Measurements from ENCODE around the gene ATL3.
"Not testable (repeated sequence)": the region's sequence is repeated elsewhere in the genome, so short reads cannot be mapped to it uniquely, and the experiment has no call there.

ATL3 gene

DNA sequence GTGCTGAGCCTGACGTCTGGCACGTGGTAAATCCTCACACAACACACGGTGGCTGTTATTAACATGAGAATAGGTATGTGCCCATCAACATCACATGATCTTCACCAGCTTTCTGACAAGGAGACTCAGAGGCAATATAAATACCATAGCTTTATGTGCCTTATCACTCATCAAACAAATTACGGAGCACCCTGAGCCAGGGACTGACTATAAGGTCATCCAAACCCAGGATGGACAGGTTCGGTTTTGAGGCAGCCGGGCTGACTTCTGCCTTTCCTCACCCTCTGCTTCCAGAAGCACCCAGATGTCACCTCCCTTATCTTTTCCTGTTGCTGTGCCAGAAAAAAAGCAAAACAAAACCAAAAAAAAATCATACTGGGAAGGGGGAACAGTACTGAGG, 51.2 kb downstream of the ATL3 start:
- DNase-seq: no peak

DNA sequence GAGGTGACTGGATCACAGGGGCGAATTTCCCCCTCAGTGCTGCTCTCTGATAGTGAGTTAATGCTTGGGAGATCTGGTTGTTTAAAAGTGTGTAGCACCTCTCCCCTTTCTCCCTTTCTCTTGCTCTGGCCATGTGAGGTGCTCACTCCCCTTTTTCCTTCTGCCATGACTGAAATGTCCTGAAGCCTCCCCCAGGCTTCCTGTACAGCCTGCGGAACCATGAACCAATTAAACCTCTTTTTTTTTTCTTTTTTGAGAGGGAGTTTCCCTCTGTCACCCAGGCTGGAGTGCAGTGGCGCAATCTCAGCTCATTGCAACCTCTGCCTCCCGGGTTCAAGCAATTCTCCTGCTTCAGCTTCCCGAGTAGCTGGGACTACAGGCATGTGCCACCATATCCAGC, 53.5 kb downstream of the ATL3 start:
- DNase-seq: not testable (repeated sequence)

DNA sequence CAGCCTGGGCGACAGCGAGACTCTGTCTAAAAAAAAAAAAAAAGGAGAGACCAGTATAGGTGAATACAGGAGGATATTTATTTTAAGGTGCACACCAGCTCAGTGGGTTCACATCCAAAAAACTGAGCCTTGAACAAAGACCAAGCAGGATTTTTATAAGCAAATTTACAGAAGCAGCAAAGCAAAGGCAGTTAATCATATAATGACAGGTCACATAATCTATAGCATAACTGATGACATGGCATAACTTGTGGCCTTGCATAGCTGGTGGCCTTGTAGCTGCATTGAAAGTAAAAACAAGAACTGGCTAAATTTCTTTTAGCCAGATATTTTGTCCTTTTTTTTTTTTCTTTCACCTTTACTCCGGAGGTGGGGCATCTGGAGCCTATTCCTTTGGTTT, 54.2 kb downstream of the ATL3 start:
- no peak for DNase-seq

DNA sequence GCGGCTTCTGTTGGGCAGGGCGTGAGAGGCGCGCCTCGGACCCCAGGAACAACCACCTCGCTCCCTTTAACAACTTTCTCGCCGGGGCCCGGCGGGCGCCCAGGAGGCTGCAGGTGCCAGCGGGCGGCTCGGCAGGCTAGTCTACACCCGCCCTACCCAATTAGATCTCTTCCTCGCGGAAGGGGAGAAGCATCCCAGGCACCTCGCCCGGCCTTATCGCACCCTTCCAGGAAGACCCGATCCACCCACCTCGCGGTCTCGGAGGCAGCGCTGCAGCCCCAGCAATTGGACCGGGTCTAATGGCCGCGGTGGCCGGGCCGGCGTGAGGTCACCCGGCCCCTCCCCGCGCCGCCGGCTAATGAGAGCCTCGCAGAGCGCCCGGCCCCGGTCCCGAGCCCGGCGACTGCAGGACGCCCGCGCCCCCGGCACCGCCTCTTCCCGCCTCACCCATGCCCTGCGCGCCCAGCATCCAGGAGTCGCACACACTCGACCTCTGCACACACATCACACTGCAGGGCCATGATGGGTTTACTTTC, 57.0 kb downstream of the ATL3 start, which contains the start of gene PLAAT3:
PLAAT3 (minus strand) TSS at position 298 of the 536 bp plus-strand sequence. CDS start 419 bp downstream, outside the sequence.
- peak; percentile 58 for DNase-seq

DNA sequence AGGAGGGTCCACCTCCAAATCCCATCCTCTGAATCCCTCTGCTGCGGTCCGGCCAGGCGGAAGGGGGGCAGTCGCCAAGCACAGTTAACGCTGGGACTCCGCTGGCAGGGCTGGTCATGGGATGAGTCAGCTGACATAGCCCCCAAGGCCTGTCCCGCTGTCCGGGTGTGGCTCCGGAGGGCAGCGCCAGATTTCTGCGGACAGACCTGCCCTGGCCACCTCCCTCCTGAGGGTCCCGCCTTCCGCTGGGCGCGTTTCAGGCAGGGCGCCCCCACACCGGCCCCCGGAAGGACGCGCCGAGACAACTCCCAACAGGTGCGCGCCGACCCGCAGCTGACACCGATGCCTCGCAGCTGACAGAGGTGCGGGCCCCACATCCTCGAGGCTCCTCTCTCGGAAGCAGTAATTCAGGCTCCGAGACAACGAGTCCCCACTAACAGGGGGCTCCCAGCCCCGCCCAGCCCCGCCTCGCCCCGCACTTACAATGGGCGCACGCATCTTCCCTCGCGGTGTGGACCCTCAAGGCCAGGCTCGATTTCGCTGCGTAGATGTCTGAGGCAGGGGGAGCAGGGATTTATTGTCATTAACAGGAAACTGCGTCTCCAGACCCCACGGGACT, 57.5 kb downstream of the ATL3 start:
- peak; percentile 43 for DNase-seq

DNA sequence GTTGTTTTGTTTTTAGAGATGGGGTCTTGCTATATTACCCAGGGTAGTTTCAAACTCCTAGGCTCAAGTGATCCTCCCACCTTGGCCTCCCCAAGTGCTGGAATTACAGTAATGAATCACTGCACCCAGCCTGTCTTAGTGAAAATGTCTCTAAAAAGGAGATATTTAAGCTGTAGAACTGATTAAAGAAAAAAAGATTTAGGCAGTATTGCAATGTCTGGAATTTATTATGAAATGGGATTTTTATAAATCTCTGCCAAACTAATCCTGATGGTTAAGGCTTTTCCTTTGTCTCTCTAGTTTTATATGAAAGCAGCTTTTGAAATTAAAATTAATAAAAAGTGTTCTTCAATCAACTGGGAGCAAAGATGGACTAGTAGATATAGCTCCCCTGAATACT, 59.0 kb downstream of the ATL3 start:
- DNase-seq: no peak

DNA sequence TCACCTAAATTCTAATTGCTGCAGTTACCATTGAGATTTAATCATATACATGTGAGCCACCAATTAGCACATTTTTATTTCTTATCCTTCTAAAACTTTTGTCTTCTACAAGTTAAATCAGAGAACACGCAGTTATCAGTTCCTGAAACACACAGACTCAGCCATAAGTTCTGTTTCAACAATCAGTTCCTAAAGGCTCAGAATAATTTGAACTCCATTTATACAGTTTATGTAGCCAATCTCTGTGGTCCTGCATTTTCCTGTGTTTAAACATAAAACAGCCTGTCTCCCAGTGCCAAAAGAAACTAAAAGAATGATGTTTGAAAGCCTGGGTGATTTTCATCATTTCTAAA, 59.8 kb downstream of the ATL3 start:
- no peak for DNase-seq

DNA sequence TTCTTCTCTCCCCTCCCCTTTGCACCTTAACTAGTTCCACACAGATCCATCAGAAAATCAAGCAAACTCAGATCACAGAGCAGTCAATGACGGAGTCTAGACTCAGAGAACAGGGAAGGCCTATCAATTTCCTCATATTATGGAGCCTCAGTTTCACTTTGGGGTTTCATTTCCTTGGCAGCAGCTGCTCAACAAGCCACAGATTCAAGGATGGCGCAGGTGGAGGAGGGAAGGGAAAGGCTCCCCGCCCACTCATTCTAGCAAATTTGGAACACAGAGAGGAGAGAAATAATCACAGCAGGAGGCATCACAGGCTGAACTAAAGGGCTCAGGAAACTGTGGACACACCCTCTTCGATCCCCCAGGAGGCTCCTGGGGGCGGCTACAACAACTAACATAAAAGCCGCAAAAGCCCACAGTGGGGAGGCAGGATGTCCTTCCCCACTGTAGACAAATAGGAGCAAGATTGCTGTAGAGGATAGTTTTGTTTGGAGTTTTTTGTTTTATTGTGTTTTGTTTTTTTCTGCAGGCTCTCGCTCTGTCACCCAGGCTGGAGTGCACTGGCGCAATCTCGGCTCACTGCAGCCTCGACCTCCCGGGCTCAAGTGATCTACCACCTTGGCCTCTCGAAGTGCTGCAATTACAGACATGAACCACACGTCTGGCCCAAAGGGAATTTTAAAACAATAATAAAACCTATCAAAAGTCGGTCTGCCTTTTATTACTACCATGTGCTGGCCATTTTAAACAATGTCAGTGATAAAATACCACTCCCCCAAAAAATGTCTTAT, 60.4 kb downstream of the ATL3 start:
- no peak for DNase-seq

DNA sequence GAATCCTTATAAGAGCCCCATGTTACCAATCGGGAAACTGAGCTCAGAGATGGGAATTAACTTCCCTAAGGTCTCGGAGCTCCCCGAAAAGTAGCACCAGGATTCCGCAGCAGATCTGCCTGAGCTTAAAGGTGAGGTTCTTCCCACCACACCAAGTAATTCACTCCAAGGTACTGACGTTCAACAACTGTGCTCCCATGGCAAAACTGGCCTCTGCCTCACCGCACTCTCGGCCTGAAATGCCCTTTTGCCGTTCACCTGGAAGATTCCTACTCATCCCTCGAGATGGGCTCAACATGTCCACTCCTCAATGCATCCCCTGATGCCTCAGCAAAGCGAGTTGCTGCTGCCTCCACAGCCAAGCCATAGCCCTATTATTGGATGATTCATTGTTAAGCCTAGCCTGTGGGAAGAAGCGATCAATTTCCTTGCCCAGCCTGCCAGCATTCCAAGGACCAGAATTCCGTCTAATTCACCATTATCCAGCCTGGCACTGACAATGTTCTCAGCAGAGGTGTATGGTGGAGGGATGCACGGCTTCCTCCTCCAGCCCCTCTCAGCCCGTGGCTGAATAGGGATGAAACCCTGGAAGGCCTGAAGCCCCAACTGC, 61.1 kb downstream of the ATL3 start:
- DNase-seq: no peak

DNA sequence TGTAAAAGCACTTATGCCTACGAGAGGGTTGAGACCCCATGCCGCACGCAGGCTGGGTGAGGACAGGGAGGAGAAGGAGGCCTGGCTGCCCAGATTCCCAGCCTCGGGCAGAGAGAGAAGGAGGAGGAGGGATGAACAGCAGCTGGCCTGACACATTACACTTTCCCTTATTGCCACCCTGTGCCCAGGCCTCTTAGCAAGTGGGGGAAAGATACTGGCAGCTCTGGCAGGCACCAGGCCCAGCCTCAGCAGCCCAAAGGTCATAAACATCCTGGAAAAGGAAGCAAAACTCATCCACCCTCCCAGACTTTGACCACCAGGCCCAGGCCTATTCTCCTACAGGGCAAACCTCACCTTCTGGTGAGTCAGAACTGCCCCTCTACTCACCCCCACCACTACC, 61.6 kb downstream of the ATL3 start:
- DNase-seq: no peak

DNA sequence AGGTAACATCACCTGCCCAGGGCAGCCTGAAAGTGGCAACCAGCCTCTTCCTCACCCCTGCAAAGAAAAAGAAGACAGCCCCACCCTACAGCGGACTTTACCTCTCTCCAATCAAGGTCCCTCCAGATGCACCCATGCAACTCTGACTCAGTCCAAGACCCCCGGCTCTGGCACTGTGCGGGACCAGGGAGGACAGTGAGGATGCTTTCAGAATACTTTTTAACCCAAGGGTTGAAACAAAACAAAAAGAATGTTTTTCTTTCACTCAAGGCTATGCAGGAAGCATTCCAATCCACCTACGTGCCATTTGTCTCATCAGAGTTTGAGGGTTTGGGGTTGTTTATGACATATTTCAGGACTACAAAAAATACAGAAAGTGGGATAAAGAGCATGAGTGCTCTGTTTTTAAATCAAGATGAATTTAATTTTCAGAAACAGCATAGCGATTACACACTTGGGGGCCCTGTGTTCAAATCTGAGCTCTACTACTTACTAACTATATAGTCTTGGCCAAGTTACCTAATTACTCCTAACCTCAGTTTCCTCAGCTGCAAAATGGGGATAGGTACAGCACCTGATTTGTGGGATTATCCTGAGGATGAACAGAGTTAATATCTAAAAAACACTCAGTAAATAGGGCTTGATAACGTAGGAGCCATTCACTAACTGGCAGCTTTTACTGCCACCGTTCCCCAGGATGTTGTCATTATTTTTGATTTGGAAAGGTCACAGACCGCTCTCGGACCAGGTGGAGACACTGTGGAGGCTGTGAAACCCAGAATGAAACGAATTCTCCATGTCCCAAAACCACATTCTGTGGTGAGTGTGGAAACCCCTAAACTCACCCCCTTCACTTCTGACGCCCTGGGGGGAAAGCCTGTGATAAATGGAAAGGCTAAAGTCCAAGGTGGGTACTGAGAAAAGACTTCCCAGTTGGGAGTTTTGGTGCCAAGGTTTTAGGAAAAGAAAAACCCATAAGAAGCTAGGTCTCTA, 62.5 kb downstream of the ATL3 start:
- DNase-seq: no peak

DNA sequence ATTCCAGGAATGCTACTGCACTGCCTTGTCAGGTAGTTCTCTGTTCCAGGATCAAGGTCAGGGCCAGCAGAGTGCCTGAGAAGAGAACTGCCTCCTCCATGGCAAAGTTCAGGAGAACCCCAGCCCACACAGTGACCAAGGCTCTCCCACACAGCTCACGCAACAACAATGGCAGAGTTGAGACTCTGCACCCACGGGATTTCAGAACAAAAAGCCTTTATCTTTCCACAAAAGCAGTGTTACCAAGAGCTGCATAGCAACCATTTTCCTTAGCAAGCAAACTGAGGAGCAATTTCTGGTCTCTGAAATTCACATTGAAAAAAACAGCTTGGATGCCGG, 68.0 kb downstream of the ATL3 start:
- DNase-seq: no peak

DNA sequence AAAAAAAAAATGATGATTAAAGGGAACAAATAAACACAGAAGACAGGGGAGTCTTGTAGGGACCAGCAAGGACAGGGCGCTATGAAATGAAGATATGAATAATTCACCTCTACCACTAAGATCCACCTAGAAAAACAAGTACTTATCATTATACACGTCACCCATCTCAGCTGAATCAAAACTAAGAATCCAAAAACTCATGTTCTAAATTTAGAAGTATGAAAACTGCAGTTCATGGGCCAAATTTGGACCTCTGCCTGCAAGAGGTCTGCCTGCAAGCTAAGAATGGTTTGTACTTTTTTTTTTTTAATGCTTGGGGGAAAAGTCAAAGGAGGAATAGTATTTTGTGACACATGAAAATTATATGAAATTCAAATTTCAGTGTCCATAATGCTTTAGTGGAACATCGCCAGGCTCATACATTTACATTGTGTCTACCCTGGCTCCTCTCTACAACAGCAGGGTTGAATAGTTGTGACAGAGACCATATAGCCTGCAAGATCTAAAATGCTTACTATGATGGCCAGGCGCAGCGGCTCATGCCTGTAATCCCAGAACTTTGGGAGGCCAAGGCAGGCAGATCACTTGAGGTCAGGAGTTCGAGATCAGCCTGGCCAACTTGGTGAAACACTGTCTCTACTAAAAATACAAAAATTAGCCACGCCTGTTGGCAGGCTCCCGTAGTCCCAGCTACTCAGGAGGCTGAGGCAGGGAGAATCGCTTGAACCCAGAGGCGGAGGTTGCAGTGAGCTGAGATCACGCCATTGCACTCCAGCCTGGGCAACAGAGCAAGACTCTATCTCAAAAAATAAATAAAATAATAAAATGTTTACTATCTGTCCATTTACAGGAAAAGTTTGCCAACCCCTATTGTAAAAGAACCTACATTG, 68.6 kb downstream of the ATL3 start:
- DNase-seq: not testable (repeated sequence)

DNA sequence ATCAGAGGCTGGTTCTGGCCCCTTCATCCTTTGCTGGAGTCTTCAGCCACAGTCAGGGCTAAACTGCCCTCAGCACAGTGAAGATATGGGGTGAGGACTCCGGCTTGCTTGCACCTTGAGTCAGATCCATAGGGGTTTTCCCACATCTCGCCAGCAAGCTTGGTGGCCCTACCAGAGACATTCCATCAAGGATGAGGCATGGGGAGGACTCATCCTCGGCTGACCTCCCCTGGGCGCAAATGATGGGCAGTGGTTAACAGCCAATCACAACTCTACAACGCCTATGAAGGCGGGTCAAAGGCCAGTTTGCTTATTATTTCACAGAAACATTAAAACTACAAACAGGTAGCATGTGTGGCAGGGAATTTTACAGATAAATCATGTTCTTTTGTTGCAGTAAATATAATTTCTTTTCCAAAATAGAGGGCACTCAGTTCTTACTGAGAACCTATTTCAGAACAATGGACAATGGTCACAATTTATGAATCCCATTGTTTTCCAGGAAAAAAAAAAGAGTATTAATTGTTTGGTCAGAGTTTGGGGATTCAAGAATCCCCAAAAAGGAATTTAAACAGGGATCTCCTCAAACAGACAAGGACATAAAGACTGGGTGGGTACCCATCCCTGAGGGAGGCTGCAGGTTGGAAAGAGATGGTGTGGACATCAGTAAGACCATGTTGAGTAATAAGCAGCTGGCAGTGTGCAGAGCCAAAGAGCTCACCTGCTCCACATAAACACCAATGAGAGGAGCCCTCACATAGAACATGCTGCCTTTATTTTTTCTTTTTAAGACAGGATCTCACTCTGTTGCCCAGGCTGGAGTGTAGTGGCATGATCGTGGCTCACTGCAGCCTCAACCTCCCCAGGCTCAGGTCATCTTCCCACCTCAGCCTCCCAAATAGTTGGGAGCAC, 71.7 kb downstream of the ATL3 start:
- no peak for DNase-seq

DNA sequence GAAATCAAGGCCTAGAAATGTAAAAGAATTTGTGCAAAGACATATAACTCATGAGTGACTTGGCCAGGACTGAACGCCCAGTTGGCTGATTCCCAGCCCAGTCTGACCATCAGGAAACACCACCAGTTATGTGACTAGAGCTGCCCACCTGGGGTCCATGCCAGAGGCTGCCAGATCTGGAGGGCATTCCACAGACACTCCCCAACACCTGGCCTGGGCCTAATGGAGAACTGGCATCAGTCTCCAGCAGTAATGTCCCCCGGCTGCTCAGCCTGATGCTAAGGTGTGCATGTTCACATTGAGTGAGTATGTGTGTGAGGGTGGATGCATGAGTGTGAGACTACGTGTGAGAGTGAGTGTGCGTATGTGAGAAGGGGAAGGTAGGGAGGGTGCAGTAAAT, 72.6 kb downstream of the ATL3 start:
- no peak for DNase-seq

DNA sequence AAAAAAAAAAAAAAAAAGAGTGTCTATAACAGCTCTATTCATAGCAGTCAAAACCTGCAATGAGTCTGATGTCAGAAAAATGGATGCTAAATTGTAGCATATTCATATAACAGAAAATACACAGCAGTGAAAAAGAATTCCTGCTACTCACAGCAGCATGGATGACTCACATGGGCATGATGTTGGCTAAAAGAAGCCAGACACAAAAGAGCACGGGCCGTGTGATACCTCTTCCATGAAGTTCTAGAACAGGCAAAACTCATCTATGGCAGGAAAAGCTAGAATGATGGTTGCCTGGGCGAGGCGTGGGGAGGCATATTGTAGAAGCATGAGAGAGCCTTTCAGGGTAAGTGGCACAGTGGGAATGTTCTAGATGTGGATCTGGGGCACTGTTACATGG, 75.9 kb downstream of the ATL3 start:
- DNase-seq: no peak

DNA sequence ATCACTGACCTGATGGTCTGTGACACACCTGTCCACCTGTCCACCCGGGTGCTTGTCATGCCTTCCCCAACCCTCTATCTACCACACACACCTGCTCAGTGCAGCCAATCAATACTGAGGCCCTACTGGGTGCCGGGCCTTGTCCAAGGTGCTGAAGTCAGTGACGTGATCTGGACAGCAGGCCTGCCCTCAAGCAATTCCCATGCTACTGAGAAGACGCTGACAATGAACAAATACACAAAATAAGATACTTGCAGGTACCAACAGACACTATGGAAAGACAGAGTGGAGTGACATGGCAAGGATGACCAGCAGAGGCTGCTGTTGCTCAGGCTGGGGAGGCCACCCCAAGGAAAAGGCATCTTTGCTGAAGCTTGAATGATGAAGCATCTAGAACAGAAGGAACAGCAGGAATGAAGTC, 78.2 kb downstream of the ATL3 start:
- DNase-seq: no peak

DNA sequence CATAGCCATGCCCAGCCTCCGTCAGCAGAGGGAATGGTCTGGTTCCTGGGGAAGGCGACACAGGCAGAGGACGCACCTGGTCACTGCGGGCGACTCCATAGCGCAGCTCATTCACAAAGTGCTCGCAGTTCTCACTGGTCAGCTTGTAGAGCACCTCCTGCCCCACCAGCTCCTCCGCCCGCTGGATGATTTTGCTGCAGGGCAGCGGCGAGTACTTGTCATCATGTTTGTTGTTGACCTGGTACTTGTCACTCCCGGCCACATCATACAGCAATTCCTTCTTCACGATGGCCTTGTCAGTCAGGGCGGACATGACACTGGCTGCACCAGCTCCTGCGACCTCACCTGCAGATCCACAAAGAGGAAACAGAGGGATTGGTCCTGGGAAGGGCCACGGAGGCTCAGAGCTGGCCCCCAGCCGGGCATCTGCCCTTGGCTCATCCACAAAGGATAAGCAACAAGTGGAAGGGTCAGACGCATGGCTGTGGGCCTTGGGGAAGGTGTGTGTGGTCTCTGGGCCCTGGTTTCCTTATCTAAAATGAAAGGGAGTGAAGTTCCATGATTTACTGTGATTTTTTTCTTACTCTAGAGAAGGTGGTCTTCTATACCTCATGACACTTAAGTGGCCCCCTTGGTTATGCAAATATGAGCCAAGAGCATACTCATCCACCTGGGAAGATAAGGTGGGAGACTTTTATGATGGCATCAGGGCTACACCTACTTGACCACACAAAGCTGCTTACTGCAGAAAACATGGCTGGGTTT, 81.0 kb downstream of the ATL3 start:
- DNase-seq: no peak

DNA sequence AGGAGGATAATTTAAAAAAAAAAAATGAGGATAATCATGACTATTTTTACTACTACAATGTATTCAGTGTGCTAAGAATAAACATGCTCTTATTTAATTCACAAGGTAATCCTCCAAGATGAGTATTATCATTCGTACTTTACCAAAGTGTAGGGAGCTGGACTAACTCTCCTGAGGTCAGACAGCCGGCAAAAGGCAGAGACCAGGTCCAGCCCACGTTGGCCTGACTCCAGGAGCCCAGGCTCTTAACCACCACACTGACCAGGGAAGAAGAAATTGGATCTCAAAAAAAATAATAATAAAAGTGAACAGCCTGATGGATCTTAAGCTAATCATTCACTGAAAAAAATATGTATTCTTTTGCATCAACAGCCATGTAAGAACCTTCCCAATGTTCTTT, 82.2 kb downstream of the ATL3 start:
- no peak for DNase-seq
